Spleen (tissue), 11 donors: ENCODE measurements around the gene METTL3. TPM values are rescaled to one million over a fixed set of nuclear protein-coding genes. Genes with fewer than 3 reads are reported as not detected.

ENCODE experiments used
- DNase-seq: peaks from one replicate; pipeline ENCODE4 v3.0.0-alpha.2; 2020
- H3K27ac ChIP-seq, 8 donors: fragments of 200-600 bp; sonication (generic) in 7 of 8; 1 replicate in 4 of 8; 2 replicates in 4 of 8; pipeline versions ENCODE4 v1.5.0 to v1.8.0; 2016 to 2021; ENCODE audit warnings: inconsistent platforms in 4 of 8, mild to moderate bottlenecking in 4 of 8, moderate library complexity in 1 of 8
- H3K27me3 ChIP-seq, 7 donors: fragments of 200-600 bp; sonication (generic) in 6 of 7; replicated peaks in 1 of 7; 1 replicate in 4 of 7; 2 replicates in 3 of 7; pipeline versions ENCODE4 v1.5.0 to v1.8.0; 2016 to 2021; ENCODE audit warnings: inconsistent platforms in 3 of 7, mild to moderate bottlenecking in 1 of 7
- H3K36me3 ChIP-seq, 6 donors: fragments of 200-600 bp; sonication (generic) in 5 of 6; 1 replicate in 4 of 6; 2 replicates in 2 of 6; pipeline versions ENCODE4 v1.5.0 to v1.8.0; 2016 to 2021; ENCODE audit warnings: inconsistent platforms in 2 of 6
- H3K4me1 ChIP-seq, 6 donors: fragments of 200-600 bp; sonication (generic) in 5 of 6; 1 replicate in 3 of 6; 2 replicates in 3 of 6; pipeline versions ENCODE4 v1.5.0 to v1.8.0; 2016 to 2021; ENCODE audit warnings: inconsistent platforms in 3 of 6
- H3K4me3 ChIP-seq, 8 donors: fragments of 200-600 bp; sonication (generic) in 7 of 8; 1 replicate in 4 of 8; 2 replicates in 4 of 8; pipeline versions ENCODE4 v1.5.0 to v1.8.0; 2016 to 2021; ENCODE audit warnings: inconsistent platforms in 4 of 8, mild to moderate bottlenecking in 4 of 8, moderate library complexity in 2 of 8
- H3K9me3 ChIP-seq, 8 donors: fragments of 200-600 bp; sonication (generic) in 7 of 8; 1 replicate in 4 of 8; 2 replicates in 4 of 8; pipeline versions ENCODE4 v1.5.0 to v1.8.0; 2016 to 2021; ENCODE audit warnings: inconsistent platforms in 4 of 8
- POLR2A ChIP-seq, 3 donors: fragments of 450-650 bp; IDR thresholded peaks; one replicate each; pipeline ENCODE4 v1.5.1; 2017; ENCODE audit warnings: antibody characterized with exemption in 3 of 3, mild to moderate bottlenecking in 1 of 3
- POLR2AphosphoS5 ChIP-seq, 3 donors: sonication (generic); formaldehyde crosslinking; IDR thresholded peaks; one replicate each; pipeline ENCODE4 v1.5.1; 2017; ENCODE audit warnings: antibody characterized with exemption in 3 of 3
- WGBS, 5 donors: extraction: QIAGEN DNeasy Blood & Tissue Kit in 3 of 5; methylation state at CpG; one replicate each; pipeline versions ENCODE4 v1.1.5 to v1.1.7; 2013 to 2018; 5-methylcytosine and 5-hydroxymethylcytosine counted together
- intact Hi-C: fragments of 100-400 bp; cut with DNase I; formaldehyde crosslinking; loops from one replicate; pipeline ENCODE4 v1.15.0; 2023; ENCODE audit warnings: low total_unique reads
- polyA plus RNA-seq, 3 donors: library from polyadenylated mRNA; stranded (reverse); fragments of 200-250 nt; gene quantifications; one replicate each; pipeline ENCODE4 v1.2.1, GENCODE V29; 2013
- total RNA-seq, 7 donors: library from RNA; depleted of rRNA in 3 of 7; stranded (reverse); fragments of >200 nt in 3 of 7; fragmentation: NEBNext Ultra II Directional in 4 of 7; extraction: Animal tissue kit (Norgen Biotek cat#: 25700) in 4 of 7; gene quantifications; one replicate each; pipeline versions ENCODE4 v1.1.0 to v1.2.1, GENCODE V29; 2016 to 2021
- TF ChIP-seq, protein P1 (sequence below), 11 experiments: fragments of 200-600 bp in 7 of 11; fragments of 450-650 bp in 4 of 11; sonication (generic) in 4 of 11; IDR thresholded peaks in 8 of 11; conservative IDR thresholded peaks in 3 of 11; 1 replicate in 7 of 11; 2 replicates in 4 of 11; pipeline versions ENCODE4 v1.4.0 to v1.8.0; 2016 to 2021; ENCODE audit warnings: antibody characterized with exemption in 11 of 11, inconsistent platforms in 4 of 11, mild to moderate bottlenecking in 1 of 11
- donor health status: healthy with polysubstance abuse.
- donor health status: DM: no; HTN: no; CAD: no; lungs with moderate emphysema.
- donor health status: DM: no; HTN: no; CAD: no.
- donor health status: Bipolar disorder and iron deficiency.
- donor health status: healthy.
- donor health status: DM: no; HTN: no; CAD: no.
- donor health status: DM: yes; HTN: yes; CAD: no.

METTL3 gene
- total and polyA plus RNA-seq, 10 donors, result 46.2 to 88.7 (median 59.3) TPM

DNA sequence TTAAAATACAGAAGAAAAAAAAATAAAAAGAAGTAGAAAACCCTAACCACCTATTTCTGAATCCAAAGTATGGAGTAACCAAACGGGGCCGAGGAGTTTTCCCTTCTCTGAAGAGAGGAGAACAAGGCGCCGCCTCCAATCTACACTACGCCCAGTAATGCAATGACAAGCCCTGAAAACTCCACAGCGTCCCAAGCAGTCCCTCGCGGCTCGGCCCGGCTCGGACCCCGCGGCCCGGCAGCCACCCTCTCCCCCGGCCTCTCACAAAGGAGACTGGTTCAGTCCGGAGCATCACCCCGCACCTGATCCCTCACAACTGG, 55.6 kb downstream of the METTL3 start:
- Histone ChIP-seq H3K4me1 (peaks cover 21 to 59% (median 44%) of the 10 kb centered on the region in 6 donors), H3K36me3 (peaks cover 0 to 42% (median 10%) of the 10 kb centered on the region in 6 donors), H3K27ac (peak overlapping the region; percentile 94 to 99 (median 97)), H3K27me3 (no peaks in the 10 kb centered on the region), H3K4me3 (peak overlapping the region; percentile 46 to 92 (median 86)), H3K9me3 (no peaks in the 10 kb centered on the region)
- intact Hi-C loops, result no loop called here
- TF ChIP-seq, protein P1, sequence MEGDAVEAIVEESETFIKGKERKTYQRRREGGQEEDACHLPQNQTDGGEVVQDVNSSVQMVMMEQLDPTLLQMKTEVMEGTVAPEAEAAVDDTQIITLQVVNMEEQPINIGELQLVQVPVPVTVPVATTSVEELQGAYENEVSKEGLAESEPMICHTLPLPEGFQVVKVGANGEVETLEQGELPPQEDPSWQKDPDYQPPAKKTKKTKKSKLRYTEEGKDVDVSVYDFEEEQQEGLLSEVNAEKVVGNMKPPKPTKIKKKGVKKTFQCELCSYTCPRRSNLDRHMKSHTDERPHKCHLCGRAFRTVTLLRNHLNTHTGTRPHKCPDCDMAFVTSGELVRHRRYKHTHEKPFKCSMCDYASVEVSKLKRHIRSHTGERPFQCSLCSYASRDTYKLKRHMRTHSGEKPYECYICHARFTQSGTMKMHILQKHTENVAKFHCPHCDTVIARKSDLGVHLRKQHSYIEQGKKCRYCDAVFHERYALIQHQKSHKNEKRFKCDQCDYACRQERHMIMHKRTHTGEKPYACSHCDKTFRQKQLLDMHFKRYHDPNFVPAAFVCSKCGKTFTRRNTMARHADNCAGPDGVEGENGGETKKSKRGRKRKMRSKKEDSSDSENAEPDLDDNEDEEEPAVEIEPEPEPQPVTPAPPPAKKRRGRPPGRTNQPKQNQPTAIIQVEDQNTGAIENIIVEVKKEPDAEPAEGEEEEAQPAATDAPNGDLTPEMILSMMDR (IDR thresholded peaks at IDR 0.05 in 8 of 11, conservative IDR thresholded peaks at IDR 0.05 in 3 of 11), result no peak
- TF ChIP-seq POLR2AphosphoS5 (IDR thresholded peaks at IDR 0.05) (no peak), POLR2A (IDR thresholded peaks at IDR 0.05) (no peak)
- 0 to 1% (median 1%) methylated on average over 17 of the region's 17 CpGs for WGBS, 5 donors
- DNase-seq, result no peak

DNA sequence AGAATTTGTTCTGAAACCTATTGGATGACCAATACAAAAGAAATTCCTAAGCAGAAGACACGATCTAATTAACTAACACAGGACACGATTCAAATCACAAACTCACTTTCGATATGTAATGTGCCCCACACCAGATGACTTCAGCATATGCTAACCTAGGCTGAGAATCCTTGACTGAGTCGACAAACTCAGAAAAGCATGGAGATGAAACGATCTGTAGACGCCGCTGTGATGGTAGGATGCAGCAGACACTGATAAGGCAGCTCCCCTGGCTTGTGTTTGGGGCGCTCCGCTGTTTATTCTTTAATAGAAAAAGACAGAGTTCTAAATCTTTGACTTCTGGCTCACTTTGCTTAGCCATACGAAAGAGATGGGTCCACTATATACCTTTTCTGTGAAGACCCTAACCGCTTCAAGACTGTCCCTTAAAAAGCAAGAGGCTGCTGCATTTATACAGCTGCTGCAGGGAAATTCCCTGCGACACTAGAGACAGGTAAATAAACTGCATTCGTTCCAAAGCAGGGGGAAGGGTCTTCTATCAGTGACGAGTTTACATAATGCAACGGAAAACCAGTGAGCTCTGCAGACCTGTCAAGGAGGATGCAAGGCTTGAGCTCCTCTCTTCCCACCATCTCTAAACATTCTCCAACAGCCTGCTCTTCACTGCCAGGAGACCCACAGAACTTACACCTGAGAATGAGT, 56.1 kb downstream of the METTL3 start:
- WGBS, 5 donors, result 37 to 52% (median 41%) methylated on average over 15 of the region's 15 CpGs
- Histone ChIP-seq H3K27ac (peak overlapping the region in 7 of 8 donors; percentile 94 to 99 (median 97)), H3K9me3 (no peaks in the 10 kb centered on the region), H3K4me1 (peaks cover 23 to 64% (median 49%) of the 10 kb centered on the region in 6 donors), H3K4me3 (peak overlapping the region; percentile 46 to 92 (median 86)), H3K27me3 (no peaks in the 10 kb centered on the region), H3K36me3 (peaks cover 0 to 36% (median 5%) of the 10 kb centered on the region in 6 donors)
- intact Hi-C loops, result no loop called here
- DNase-seq, result no peak
- TF ChIP-seq, protein P1 (IDR thresholded peaks at IDR 0.05 in 8 of 11, conservative IDR thresholded peaks at IDR 0.05 in 3 of 11), result no peak
- TF ChIP-seq POLR2A (IDR thresholded peaks at IDR 0.05) (no peak), POLR2AphosphoS5 (IDR thresholded peaks at IDR 0.05) (no peak)

DNA sequence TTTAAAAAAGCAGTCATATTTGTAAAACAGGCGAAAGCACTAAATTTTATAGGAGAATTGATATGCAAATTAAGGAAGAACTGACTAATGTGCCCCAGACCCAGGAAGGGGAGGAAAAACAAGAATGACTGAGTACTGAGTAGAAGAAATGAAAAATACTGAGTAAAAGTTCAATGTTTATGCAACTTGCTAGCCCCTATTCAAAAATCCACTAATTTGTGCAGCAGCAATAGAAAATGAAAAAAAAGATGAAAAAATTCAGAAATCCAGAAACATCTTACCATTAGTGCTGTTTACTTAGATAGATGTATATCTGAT, 61.3 kb downstream of the METTL3 start:
- TF ChIP-seq, protein P1 (IDR thresholded peaks at IDR 0.05 in 8 of 11, conservative IDR thresholded peaks at IDR 0.05 in 3 of 11), result no peak
- TF ChIP-seq POLR2AphosphoS5 (IDR thresholded peaks at IDR 0.05), result no peak
- TF ChIP-seq POLR2A (IDR thresholded peaks at IDR 0.05), result no peak
- intact Hi-C loops, result no loop called here
- DNase-seq, result no peak
- H3K36me3 ChIP-seq, result peaks cover 0 to 24% (median 0%) of the 10 kb centered on the region in 6 donors
- H3K4me3 ChIP-seq, result no peak overlapping the region
- no peaks in the 10 kb centered on the region for H3K9me3 ChIP-seq
- WGBS, 5 donors, result 62 to 97% (median 78%) methylated on average over 1 of the region's 1 CpG
- no peak overlapping the region for H3K27ac ChIP-seq
- peaks cover 23 to 82% (median 50%) of the 10 kb centered on the region in 6 donors for H3K4me1 ChIP-seq
- no peaks in the 10 kb centered on the region for H3K27me3 ChIP-seq

Other genes starting within 250 kb of the METTL3 start
- 100 to 1,000 TPM; 374 to 648 (median 506) TPM for gene HNRNPC, start 241.9 kb downstream of the METTL3 start, total RNA-seq
- 100 to 1,000 TPM; 497 to 824 (median 677) TPM for gene HNRNPC, start 241.9 kb downstream of the METTL3 start, polyA plus RNA-seq
- 1 to 10 TPM in 3 of 7 donors, under 1 TPM in 4; 0.33 to 4.0 (median 0.87) TPM for gene RPGRIP1, start 231.3 kb downstream of the METTL3 start, total RNA-seq
- 1 to 10 TPM in 1 of 3 donors, under 1 TPM in 2; 0.46 to 1.3 (median 0.61) TPM for gene RPGRIP1, start 231.3 kb downstream of the METTL3 start, polyA plus RNA-seq
- gene SUPT16H, start 127.3 kb downstream of the METTL3 start, total RNA-seq, result 10 to 100 TPM; 53.1 to 65.3 (median 58.0) TPM
- gene SUPT16H, start 127.3 kb downstream of the METTL3 start, polyA plus RNA-seq, result 10 to 100 TPM; 41.3 to 56.0 (median 49.5) TPM
- gene CHD8, start 55.2 kb downstream of the METTL3 start, total RNA-seq, result 10 to 100 TPM; 83.9 to 99.4 (median 90.8) TPM
- 10 to 100 TPM; 23.8 to 38.2 (median 30.5) TPM for gene CHD8, start 55.2 kb downstream of the METTL3 start, polyA plus RNA-seq
- 10 to 100 TPM; 21.5 to 34.2 (median 29.3) TPM for gene RAB2B, start 34.4 kb downstream of the METTL3 start, total RNA-seq
- 10 to 100 TPM in 2 of 3 donors, 1 to 10 TPM in 1; 7.2 to 19.9 (median 12.2) TPM for gene RAB2B, start 34.4 kb downstream of the METTL3 start, polyA plus RNA-seq
- gene TOX4, start 34.1 kb downstream of the METTL3 start, total RNA-seq, result 10 to 100 TPM; 45.7 to 70.8 (median 65.1) TPM
- gene TOX4, start 34.1 kb downstream of the METTL3 start, polyA plus RNA-seq, result 10 to 100 TPM in 2 of 3 donors, 1 to 10 TPM in 1; 9.9 to 17.5 (median 12.1) TPM
- gene SALL2, start 15.0 kb upstream of the METTL3 start, total RNA-seq, result 1 to 10 TPM; 2.7 to 6.7 (median 4.6) TPM
- gene SALL2, start 15.0 kb upstream of the METTL3 start, polyA plus RNA-seq, result 1 to 10 TPM in 1 of 3 donors, under 1 TPM in 2; 0.76 to 1.1 (median 0.93) TPM
- gene OR10G3, start 68.7 kb upstream of the METTL3 start, total RNA-seq, result not detected
- gene OR10G3, start 68.7 kb upstream of the METTL3 start, polyA plus RNA-seq, result under 1 TPM in 1 of 3 donors, not detected in 2; 0.06 TPM
- gene OR10G2, start 123.6 kb upstream of the METTL3 start, total RNA-seq, result not detected
- gene OR10G2, start 123.6 kb upstream of the METTL3 start, polyA plus RNA-seq, result not detected
- gene OR4E2, start 142.5 kb upstream of the METTL3 start, total RNA-seq, result not detected
- gene OR4E2, start 142.5 kb upstream of the METTL3 start, polyA plus RNA-seq, result not detected
- gene OR4E1, start 162.5 kb upstream of the METTL3 start, total RNA-seq, result not detected
- gene OR4E1, start 162.5 kb upstream of the METTL3 start, polyA plus RNA-seq, result not detected